Glomerular visceral epithelial cell (primary cell): Measurements from ENCODE around the gene LCN12.

Experiments used
- DNase-seq: peaks from one replicate; pipeline ENCODE4 v3.0.0-alpha.2; 2016; ENCODE audit errors: extremely low spot score

The LCN12 gene, protein sequence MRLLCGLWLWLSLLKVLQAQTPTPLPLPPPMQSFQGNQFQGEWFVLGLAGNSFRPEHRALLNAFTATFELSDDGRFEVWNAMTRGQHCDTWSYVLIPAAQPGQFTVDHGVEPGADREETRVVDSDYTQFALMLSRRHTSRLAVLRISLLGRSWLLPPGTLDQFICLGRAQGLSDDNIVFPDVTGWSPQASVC

DNA sequence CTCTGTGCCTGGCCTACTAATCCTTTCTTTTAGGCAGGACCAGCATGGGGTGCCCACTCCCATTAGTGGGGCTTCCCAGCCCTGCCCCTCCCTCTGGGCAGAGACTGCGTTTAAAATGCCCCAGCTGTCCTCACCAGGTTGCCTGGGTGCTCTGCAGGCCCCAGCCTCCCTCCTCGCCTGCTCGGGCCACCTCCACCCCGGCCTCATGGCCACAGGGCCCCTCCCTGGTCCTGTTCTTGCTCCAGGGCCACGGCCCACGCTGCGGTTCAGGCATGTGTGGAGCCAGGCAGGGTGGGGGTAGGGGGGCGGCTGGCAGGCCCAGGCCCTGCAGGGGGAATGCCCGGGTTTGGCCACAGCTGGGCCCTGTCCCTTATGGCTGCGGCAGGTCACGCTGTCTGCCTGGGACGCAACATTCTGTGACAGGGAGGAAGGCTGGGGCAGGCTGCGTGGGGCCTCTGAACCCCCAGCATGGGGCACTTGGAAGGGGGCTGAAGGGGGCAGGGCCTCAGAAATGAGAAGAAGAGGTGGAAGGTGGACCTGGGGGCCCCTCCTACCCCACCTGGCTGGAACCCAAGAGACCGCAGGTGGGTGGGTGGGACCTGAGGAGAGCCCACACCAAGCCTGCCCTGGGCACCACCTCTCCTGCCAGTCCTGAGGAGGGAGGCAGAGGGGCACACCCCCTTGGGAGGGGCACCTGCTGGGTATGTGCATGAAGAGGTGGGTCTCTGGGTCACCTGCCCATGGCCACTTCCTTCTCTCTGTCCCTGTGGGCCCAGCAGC lies at the start of gene LCN12:
Gene LCN12 (plus strand): TSS at position 733 of the 780 bp plus-strand sequence. CDS start 55 bp downstream, outside the sequence.
- no peak for DNase-seq

DNA sequence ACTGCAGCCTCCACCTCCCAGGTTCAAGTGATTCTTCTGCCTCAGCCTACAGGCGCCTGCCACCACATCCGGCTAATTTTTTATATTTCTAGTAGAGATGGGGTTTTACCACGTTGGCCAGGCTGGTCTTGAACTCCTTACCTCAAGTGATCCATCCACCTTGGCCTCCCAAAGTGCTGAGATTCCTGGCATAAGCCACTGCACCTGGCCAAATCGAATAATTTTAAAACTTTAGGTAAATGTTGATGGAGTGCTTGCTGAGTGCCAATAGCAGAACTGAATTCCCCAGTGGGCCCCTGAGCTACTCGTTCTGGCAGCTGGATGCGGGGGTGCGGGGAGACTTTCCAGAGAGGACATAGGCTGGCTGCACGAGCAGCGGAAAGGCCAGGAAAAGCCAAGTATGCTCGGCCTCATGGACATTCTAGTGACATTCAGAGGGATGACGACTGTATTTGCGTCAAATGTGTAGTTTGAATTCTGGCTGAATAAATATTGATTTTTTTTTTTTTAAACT lies 49.0 kb upstream of the LCN12 start:
- DNase-seq = no peak

DNA sequence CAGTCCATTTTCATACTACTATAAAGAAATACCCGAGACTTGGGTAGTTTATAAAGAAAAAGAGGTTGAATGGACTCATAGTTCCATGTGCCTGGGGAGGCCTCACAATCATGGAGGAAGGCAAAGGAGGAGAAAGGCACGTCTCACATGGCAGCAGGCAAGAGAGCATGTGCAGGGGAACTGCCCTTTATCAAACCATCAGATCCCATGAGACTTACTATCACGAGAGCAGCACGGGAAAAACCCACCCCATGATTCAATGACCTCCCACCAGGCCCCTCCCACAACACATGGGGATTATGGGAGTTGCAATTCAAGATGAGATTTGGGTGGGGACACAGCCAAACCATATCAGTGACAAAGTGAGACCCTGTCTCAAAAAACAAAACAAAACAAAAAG lies 45.8 kb upstream of the LCN12 start:
- no peak for DNase-seq

DNA sequence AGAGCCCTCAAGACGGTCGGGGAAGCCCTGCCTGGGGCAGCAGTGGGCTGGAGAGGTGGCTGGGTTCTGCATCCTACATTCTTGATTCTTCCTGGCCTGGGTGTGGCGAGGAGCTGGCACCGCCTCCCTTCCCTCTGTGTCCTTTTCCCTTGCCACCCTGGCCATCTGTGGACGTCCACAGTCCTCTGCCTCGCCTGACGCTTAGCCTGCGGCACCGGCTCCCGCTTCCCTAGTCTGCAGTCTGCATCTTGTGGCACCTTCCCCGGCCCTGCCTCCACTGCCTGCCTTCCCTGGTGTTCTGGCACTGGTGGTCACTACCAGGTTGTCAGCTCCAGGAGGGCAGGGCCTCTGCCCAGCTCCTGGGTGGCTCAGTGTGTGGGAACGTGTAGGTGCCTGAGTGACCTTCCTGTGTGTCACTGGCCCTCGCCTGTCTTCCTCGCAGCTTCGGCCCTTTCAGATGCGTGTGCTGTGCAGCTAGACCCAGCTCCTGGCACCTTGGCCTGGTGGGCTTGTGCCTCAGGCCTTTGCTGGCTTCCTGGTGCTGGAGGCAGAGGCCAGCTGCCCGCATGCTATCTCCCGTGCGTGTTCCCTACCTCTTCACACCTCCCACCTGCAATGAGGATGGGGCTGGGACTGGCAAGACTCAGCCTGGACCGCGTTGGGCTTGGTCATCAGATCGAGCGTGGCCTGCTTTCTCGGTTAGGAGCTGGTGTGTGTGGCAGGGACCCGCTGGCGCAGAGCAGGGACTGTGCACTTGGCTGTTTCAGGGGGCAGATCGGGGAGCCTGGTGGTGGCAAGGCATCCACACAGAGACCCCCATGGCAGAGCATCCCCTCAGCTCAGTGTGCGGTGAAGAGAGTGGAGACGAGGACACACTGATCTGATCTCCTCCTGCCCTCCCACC lies 44.8 kb upstream of the LCN12 start:
- DNase-seq = no peak

DNA sequence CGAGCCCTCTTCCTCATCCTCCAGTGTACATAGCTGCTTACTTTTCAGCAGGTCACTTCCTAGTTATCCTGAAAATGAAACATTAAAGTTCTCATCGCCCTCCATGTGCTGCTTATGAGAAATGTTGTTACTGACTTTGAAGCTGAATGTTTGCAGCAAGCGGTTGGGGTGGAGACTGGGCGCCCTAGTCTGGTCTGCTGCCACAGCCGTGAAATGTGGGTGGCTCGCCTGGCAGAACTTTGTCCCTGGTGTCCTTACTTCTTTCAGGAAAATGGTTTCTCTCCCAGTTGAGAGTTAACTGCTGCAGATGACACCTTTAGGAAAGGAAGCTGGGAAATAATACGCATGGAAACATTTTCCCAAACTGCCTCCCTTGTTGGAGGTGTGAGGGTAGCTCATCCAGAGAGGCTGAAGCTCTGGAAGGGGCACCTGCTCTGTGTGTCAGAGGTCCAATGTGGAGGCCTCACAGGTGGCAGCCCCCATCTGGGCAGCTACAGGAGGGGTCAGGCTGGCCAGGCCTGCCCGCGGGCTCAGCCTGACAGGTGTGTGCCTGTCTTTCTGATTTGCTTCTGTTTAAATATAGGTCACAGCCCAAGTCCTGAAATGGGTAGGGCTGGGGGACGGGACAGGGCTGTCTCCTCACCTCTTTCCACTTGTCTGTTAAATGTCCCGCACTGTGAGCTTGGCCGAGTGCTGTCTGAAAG lies 41.7 kb upstream of the LCN12 start:
- DNase-seq = no peak

DNA sequence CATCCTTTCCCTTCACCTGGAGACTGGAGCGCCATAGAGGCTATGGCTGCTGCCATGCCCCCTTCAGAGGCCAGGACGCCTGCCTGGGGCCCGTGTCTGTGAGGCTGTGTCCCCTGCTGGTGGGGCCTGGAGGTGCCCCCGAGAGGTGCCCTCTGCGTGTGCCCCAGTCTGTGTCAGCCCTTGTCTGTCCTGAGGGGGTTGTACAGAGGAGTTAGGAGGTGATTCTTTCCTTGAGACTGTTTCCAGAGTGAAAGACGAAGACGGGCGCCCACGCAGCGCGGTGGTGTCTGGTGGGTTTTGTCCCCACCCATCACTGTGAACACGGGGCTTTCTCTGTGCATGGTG lies 41.2 kb upstream of the LCN12 start:
- no peak for DNase-seq

DNA sequence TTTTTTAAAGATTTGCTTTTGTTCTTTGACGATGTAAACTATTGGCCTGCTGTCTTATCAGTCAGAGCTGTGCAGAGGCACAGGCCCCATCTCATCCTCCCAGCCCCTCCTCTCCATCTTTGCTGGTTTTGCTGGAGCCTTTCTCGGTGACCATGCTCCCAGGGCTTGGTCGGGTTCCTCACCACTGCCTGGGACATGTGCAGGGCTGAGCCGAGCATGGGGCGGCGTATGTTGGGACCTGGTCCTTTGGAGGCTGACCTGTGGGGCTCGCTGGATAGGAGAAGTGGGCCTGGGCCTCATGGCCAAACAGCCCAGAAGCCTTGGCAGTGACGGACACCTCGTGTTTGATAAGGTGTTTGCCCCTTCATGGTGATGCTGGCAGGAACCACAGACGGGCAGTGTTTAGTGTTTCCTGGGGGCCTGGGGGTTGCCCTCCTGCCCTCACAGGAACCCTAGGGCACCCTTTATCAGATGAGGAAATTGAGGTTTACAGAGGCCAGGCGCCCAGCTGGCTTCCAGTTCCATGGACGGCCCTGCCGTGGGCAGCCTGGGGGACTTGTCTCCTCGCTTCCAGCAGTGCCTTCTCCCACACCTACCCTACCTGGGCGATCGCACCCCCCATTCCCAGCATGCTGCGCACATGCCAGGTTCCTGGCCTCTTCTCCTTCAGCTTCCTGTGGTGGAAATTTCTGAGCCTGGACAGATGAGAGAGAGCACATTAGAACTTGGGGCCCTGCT lies 38.2 kb upstream of the LCN12 start:
- DNase-seq = no peak

DNA sequence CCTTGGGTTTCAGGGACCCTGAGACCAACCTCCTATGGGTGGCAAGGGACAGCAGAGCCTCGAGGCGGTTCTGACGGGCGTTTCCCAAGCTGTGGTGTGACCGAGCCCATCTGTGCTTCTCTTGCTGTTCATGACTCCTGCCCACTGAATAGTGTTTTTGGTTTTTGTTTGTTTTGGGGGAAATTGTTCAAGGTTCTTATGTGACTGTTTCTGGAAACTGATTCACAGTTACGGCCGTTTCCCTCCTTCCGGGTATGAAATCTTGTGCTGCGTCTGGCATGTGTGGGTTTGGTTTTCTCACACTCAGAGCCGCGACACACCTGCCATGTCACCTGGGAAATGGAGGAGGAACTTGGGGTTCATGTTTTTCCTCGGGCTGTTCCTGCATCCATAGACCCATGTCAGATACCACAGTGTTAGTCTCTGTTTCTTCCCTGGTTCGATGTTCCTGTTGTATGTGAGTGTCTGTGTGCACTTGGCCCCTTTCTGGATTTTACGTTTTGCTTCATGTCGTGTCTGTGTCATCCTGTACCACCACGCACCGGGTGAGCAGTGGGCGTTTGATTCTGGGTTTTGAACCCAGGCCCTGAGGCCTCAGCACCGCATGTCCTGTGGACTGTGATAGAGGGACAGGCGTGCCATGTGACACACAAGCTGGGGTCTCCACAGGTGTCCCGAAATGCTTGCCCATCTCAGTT lies 36.3 kb upstream of the LCN12 start:
- no peak for DNase-seq

DNA sequence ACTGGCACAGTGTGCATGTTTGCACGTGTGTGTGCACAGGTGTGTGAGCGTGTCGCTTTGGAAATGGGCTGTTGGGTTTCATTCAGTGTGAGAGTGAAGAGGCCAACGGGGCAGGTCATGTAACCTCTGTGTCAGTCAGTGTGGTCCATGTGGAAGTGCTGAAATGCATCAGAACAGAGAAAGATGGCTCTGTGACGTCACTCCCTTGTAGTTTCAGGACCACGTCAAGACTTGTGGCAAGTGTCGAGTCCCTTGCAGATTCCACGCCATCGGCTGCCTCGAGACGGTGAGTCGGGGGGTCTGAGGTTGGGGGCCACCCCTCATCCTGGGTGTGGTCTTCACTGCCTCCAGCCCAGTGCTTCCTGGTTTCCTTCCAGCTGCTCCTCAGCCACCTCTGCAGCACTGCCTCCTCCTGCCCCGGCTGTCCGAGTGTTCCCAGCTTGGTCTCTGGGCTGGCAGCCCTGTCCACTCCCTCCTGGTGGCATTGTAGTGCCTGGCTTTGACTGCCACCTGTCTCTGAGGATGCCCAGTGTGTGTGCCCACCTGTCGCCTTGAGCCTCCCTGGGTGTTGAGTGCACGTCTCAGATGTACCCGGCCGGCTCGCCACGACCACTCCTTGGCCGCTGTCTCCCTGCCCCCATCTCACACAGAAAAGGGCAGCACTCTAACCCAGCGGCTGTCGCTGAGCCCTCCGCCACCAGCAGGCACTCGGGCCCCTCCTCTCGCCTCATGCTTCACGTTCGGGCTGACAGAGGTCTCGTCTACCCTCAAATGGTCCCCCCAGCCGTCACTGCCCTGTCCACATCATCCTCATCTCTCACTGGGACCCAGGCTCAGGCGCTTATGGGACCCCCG lies 35.5 kb upstream of the LCN12 start:
- DNase-seq = no peak

DNA sequence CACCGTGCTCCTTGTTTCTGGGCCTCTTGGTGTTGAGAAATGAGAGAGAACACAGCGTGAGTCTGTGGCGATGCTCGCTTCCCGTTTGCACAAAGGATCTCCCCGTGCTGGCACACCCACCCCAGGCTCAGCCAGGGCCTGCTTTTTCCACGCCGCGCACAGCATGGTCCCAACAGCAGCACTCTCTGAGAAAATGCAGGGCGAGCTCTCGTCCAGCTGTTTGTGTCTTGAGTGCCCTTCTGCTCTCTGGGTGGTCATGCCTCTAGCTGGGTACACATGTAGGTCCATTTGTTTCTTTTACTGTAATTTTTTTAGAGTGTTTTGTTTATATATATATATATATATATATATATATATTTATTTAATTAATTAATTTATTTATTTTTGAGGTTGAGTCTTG lies 34.2 kb upstream of the LCN12 start:
- DNase-seq = no peak

DNA sequence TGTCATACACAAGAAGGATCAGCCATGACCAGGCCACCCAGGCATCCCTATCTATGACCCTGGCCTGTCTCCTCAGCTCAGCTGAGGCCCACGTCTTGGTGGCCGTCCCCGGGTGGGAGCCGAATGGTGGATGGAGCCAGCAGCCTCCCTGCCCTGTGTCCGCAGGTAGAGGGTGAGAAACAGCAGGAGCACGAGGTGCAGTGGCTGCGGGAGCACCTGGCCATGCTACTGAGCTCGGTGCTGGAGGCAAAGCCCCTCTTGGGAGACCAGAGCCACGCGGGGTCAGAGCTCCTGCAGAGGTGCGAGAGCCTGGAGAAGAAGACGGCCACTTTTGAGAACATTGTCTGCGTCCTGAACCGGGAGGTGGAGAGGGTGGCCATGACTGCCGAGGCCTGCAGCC lies 32.0 kb upstream of the LCN12 start:
- no peak for DNase-seq

DNA sequence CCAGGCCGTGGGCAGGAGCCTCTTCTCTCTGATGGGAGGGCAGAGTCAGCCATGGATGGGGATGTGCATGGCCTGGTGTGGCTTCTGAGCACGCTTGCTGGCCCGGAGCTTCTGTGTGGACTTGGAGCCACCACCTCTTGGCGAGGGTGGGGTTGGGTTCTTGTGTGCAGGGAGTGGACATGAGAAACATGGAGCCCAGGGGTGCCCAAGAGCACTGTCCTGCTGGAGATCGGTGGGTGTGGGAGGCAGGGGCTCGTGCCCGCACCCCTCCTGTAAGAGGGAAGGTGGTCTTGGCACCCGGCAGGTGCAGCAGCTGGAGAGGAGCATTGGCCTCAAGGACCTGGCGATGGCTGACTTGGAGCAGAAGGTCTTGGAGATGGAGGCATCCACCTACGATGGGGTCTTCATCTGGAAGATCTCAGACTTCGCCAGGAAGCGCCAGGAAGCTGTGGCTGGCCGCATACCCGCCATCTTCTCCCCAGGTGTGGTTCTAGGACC lies 31.3 kb upstream of the LCN12 start:
- DNase-seq = no peak

DNA sequence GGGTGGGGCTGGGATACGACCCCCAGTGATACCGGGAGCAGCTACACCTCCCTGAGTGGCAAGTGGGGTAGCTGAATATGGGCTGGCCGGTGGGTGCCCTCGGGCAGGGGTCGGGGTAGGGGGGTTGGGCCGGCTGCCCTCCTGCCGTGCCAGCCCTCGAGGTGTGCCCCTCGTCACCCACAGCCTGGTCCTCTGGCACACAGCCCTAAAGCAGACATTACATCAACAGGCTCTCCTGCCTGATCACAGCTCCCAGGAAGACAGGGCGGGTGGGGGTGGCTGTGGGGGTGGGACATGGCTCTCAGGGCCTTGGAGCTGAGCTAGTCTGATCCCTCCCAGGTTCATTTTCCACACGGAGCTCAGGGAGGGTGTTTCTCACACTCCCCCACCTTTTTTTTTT lies 30.8 kb upstream of the LCN12 start:
- DNase-seq = no peak

DNA sequence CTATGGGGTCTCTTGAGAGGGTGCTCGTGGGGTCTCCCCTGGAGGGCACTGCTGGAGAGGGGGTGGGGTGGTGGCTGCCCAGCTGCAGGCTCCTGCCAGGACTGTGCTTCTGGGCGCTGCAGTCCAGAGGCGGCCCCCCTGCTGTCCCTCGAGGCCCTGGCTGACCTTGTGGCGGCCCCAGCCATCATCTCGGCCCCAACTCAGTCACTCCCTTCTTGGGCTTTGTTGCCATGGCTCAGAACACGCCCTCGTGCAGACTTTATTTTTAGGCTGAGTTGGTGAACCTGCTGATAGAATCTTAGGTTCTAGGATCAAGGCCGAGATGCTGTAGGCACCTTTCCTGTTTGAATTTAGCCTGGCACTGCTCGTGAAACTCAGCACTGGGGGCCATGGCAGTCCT lies 30.4 kb upstream of the LCN12 start:
- no peak for DNase-seq

DNA sequence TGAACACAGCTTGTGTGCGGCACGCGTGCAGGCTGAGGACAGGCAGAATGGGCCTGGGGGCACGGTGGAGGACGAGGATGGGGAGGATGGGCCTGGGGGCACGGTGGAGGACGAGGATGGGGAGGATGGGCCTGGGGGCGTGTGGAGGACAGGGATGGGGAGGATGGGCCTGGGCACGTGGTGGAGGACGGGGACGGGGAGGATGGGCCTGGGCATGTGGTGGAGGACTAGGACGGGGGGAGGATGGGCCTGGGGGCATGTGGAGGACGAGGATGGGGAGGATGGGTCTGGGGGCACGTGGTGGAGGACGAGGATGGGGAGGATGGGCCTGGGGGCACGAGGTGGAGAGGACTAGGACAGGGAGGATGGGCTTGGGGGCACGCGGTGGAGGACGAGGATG lies 29.5 kb upstream of the LCN12 start:
- DNase-seq = no peak

DNA sequence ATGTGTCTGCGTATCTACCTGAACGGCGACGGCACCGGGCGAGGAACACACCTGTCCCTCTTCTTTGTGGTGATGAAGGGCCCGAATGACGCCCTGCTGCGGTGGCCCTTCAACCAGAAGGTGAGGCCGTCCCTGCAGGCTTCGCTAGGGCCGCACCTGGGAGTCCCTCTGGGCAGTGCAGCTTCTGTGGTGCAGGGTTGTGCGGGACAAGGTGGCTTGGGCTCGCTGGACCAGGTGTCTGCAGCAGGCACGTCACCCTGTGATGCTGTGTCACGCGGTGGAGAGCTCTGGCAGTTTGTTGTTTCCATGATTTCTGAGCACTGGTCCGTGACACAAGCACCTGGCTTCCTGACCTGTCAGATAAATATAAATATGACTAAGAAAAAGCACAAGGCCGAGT lies 28.2 kb upstream of the LCN12 start:
- no peak for DNase-seq

DNA sequence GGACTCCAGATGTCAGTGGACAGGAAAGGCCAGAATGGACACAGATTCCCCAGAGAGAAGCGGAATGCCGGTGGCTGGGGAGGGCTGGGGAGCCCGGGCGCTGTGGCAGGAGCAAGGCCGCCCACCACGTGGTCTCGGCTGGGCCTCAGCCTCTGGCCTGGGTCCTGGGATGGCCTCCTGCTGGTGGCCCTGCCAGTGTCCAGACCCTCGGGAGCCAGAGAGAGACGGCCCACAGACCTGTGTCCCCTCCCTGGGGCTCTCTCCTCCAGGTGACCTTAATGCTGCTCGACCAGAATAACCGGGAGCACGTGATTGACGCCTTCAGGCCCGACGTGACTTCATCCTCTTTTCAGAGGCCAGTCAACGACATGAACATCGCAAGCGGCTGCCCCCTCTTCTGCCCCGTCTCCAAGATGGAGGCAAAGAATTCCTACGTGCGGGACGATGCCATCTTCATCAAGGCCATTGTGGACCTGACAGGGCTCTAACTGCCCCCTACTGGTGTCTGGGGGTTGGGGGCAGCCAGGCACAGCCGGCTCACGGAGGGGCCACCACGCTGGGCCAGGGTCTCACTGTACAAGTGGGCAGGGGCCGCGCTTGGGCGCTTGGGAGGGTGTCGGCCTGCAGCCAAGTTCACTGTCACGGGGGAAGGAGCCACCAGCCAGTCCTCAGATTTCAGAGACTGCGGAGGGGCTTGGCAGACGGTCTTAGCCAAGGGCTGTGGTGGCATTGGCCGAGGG lies 26.5 kb upstream of the LCN12 start:
- DNase-seq = no peak

DNA sequence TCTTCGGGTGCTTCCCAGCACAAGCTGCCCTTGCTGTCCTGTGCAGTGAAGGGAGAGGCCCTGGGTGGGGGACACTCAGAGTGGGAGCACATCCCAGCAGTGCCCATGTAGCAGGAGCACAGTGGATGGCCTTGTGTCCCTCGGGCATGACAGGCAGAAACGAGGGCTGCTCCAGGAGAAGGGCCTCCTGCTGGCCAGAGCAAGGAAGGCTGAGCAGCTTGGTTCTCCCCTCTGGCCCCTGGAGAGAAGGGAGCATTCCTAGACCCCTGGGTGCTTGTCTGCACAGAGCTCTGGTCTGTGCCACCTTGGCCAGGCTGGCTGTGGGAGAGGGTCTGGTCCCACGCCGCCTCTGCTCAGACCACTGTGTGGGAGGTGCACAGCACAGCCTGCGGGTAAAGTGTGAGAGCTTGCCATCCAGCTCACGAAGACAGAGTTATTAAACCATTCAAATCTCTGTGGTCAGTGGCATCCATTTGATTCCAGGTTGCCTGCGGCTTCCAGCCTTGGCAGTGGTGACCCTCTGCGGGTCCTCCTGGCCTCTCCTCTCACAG lies 25.8 kb upstream of the LCN12 start:
- no peak for DNase-seq
